PC-3 (cell line): ENCODE results near the gene CD248.

Experiments
- EZH2 ChIP-seq: fragments of 300-600 bp; sonication (generic); IDR thresholded peaks from one replicate; pipeline ENCODE4 v1.6.1; 2017; ENCODE audit warnings: antibody characterized with exemption, mild to moderate bottlenecking, low read length; ENCODE audit not compliant: unreplicated experiment
- EZH2phosphoT487 ChIP-seq: fragments of 300-600 bp; sonication (generic); IDR thresholded peaks from 2 replicates; pipeline ENCODE4 v1.6.1; 2018; ENCODE audit warnings: mild to moderate bottlenecking, antibody characterized with exemption, low read length, borderline replicate concordance
- TF ChIP-seq, protein P1 (sequence below): fragments of 300-600 bp; sonication (generic); conservative IDR thresholded peaks from 2 replicates; pipeline ENCODE4 v1.5.1; 2017; ENCODE audit warnings: antibody characterized with exemption, low read depth, mild to moderate bottlenecking, low read length

GRCh38 chr11:66278363-66279091 lies 38.3 kb downstream of the CD248 start:
- TF ChIP-seq, protein P1, sequence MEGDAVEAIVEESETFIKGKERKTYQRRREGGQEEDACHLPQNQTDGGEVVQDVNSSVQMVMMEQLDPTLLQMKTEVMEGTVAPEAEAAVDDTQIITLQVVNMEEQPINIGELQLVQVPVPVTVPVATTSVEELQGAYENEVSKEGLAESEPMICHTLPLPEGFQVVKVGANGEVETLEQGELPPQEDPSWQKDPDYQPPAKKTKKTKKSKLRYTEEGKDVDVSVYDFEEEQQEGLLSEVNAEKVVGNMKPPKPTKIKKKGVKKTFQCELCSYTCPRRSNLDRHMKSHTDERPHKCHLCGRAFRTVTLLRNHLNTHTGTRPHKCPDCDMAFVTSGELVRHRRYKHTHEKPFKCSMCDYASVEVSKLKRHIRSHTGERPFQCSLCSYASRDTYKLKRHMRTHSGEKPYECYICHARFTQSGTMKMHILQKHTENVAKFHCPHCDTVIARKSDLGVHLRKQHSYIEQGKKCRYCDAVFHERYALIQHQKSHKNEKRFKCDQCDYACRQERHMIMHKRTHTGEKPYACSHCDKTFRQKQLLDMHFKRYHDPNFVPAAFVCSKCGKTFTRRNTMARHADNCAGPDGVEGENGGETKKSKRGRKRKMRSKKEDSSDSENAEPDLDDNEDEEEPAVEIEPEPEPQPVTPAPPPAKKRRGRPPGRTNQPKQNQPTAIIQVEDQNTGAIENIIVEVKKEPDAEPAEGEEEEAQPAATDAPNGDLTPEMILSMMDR = no peak
- TF ChIP-seq EZH2phosphoT487 = no peak
- no peak for TF ChIP-seq EZH2
